ENCODE data around the gene SH3BGRL. TPM values are rescaled to one million over a fixed set of nuclear protein-coding genes. Genes with fewer than 3 reads are reported as not detected.
"Not testable (repeated sequence)": the region's sequence is repeated elsewhere in the genome, so short reads cannot be mapped to it uniquely, and the experiment has no call there.

The SH3BGRL gene
- total RNA-seq, 1 donor from 2014 or later = 35.7 TPM

DNA sequence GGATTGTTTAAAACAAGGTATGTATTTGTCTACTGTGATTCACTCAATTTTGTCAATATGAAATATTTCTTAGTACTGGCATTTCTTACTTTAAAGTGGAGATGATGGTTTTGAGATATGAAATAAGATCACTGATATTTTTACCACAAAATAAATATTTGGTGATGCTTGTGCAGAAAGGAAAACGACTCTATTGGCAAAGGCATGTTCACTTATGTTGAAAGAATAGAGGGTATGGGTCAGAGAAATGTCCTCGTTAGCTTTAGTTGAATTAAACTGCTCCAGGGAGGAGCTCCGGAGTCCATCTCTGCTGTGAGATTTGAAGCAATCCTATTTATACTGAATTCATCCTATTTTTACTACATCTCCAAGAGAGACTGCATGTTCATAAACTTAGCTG lies 84.2 kb downstream of the SH3BGRL start:
- Mint-ChIP-seq H3K36me3 (ENCODE audit: low read depth) (peaks cover 30% of the 10 kb centered on the region), H3K4me3 (no peak overlapping the region), H3K4me1 (no peaks in the 10 kb centered on the region), H3K27ac (no peak overlapping the region), H3K27me3 (no peaks in the 10 kb centered on the region), H3K9me3 (peaks cover 4% of the 10 kb centered on the region)
- DNase-seq = no peak
- intact Hi-C loops (cut with micrococcal nuclease) = no loop called here

DNA sequence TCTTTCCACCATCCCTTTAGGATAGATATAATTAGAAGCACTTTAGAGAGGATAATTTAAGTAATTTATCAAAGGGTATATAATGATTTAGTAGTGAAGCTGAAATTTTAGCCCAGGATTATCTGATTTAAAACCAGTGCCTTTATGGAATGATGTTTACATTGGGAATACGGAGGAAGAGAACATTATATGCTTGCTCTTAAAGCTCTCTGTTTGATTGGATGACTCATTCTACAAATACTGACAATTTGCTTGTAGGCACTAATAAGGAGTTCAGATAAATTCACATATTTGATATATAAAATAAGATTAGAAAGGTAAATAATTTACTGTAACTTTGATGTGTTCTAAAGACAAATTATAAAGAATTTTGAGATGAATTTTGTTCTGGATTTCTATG lies 84.7 kb downstream of the SH3BGRL start:
- Mint-ChIP-seq H3K27ac (no peak overlapping the region), H3K4me1 (no peaks in the 10 kb centered on the region), H3K9me3 (peaks cover 4% of the 10 kb centered on the region), H3K4me3 (no peak overlapping the region), H3K36me3 (ENCODE audit: low read depth) (peaks cover 29% of the 10 kb centered on the region), H3K27me3 (no peaks in the 10 kb centered on the region)
- DNase-seq = no peak
- intact Hi-C loops (cut with micrococcal nuclease) = no loop called here

DNA sequence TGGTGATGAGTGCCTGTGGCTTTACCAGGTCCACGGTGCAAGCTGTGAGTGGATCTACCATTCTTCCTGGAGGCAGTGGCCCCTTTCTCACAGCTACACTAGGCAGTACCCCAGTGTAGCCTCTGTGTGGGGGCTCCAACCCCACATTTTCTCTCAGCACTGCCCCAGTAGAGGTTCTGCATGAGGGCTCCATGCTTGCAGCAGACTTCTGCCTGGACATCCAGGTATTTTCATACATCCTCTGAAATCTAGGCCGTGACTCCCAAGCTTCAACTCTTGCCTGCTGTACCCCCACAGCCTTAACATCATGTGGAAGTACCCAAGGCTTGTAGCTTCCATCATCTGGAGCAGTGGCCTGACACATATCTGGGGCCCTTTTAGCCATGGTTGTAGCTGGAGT lies 90.1 kb downstream of the SH3BGRL start:
- Mint-ChIP-seq H3K27me3 (no peaks in the 10 kb centered on the region), H3K4me1 (no peaks in the 10 kb centered on the region), H3K27ac (no peak overlapping the region), H3K9me3 (peaks cover 12% of the 10 kb centered on the region), H3K36me3 (ENCODE audit: low read depth) (peaks cover 50% of the 10 kb centered on the region), H3K4me3 (no peak overlapping the region)
- no peak for DNase-seq
- intact Hi-C loops (cut with micrococcal nuclease) = no loop called here

DNA sequence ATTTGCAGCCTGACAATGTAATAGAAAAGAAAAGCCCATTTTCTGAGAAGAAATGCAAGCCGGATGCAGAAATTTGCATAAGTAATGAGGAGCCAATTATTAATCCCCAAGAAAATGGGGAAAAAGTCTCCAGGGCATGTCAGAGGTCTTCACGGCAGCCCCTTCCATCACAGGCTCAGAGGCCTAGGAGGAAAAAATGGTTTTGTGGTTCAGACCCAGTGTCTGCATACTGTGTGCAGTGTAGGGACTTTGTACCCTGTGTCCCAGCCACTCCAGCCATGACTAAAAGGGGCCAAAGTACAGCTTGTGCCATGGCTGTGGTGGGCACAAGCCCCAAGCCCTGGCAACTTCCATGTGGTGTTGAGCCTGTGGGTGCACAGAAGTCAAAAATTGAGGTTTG lies 92.2 kb downstream of the SH3BGRL start:
- DNase-seq = no peak
- H3K4me1 Mint-ChIP-seq = no peaks in the 10 kb centered on the region
- no peak overlapping the region for H3K4me3 Mint-ChIP-seq
- no peak overlapping the region for H3K27ac Mint-ChIP-seq
- intact Hi-C loops (cut with micrococcal nuclease) = no loop called here
- H3K27me3 Mint-ChIP-seq = no peaks in the 10 kb centered on the region
- peaks cover 12% of the 10 kb centered on the region for H3K9me3 Mint-ChIP-seq
- peaks cover 45% of the 10 kb centered on the region for H3K36me3 Mint-ChIP-seq (ENCODE audit: low read depth)

DNA sequence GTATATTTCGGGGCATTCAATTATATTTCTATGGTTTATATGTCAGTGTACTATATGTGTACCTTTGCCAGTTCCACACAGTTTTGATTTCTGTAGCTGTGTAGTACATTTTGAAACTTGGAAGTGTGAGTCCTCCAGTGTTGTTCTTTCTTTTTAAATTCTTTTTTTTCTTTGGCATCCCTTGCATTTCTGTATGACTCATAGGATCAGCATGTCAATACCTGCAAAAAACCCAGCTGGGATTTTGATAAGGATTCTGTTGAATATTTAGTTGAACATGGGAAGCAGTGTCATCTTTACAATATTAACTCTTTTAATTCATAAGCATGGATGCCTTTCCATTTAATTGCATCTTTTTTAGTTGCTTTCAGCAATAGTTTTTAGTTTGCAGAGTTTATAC lies 100.0 kb downstream of the SH3BGRL start:
- Mint-ChIP-seq H3K4me3 (no peak overlapping the region), H3K9me3 (no peaks in the 10 kb centered on the region), H3K27me3 (no peaks in the 10 kb centered on the region), H3K4me1 (no peaks in the 10 kb centered on the region), H3K27ac (no peak overlapping the region), H3K36me3 (ENCODE audit: low read depth) (peaks cover 3% of the 10 kb centered on the region)
- no peak for DNase-seq
- intact Hi-C loops (cut with micrococcal nuclease) = no loop called here

DNA sequence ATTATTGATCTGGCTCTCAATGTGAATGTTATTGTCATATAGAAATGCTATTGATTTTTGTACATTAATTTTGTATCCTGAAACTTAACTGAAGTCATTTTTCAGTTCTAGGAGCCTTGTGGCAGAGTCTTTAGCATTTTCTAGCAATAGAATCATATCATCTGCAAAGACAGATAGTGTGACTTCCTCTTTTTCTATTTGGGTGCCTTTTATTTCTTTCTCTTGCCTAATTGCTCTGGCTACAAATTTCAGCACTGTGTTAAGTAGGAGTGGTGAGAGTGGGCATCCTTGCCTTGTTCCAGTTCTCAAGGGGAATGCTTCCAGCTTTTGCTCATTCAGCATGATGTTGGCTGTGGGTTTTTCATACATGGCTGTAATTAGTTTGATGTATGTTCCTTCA lies 102.7 kb downstream of the SH3BGRL start:
- Mint-ChIP-seq H3K9me3 (no peaks in the 10 kb centered on the region), H3K4me1 (no peaks in the 10 kb centered on the region), H3K27ac (no peak overlapping the region), H3K36me3 (ENCODE audit: low read depth) (peaks cover under 1% of the 10 kb centered on the region), H3K4me3 (no peak overlapping the region), H3K27me3 (no peaks in the 10 kb centered on the region)
- DNase-seq = no peak
- intact Hi-C loops (cut with micrococcal nuclease) = no loop called here

DNA sequence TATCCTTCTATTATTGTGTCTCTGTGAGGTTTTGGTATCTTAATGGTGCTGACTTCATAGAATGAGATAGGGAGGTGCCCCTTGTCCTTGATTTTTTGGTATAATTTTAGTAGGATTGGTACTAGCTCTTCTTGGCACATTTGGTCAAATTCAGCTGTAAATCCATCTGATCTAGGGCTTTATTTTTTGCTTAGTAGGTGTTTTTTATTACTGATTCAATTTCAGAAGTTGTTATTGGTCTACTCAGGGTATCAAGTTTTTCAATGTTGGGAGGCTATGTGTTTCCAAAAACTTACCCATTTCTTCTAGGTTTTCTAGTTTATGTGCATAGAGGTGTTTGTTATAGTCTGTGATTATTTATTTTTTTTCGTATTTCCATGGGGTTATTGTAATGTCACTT lies 103.3 kb downstream of the SH3BGRL start:
- H3K27ac Mint-ChIP-seq = no peak overlapping the region
- no peak for DNase-seq
- H3K36me3 Mint-ChIP-seq (ENCODE audit: low read depth) = no peaks in the 10 kb centered on the region
- intact Hi-C loops (cut with micrococcal nuclease) = no loop called here
- H3K4me1 Mint-ChIP-seq = no peaks in the 10 kb centered on the region
- no peak overlapping the region for H3K4me3 Mint-ChIP-seq
- no peaks in the 10 kb centered on the region for H3K9me3 Mint-ChIP-seq
- no peaks in the 10 kb centered on the region for H3K27me3 Mint-ChIP-seq

DNA sequence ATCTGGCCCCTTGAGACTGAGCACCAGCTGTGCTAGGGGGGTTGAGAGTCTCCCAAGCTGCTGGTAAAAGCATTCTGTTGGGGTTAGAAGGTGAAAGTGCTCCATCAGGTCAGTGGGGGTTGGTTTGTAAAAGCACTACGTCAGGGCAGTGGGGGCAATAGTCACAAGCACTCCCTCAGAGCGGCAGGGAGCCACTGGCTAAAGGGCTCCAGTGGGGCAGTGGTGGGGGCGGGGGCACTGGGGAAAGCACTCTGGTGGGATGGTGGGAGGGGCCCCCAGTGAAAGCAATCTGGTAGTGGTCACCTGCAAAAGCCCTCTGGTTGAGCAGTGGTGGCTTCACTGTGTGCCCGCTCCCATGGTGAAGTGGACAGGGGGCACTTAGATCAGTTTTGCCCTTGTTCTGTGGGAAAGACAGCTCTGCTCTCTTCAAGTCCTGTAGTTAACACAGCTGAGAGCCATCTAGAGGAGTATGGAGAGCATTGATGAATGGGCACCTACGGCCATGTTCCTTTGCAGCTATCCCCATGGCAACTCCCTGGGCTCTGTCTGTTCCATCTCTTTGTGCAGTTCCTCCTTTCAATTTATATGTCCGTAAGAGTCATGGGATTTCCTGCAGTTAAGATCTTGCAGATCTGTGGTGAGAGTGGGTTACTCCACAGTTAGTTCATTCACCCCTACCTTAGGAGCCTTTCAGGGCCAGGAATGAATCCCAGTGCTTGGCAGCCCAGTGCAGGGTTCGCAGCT lies 106.4 kb downstream of the SH3BGRL start:
- Mint-ChIP-seq H3K36me3 (ENCODE audit: low read depth) (peaks cover 2% of the 10 kb centered on the region), H3K9me3 (peaks cover 3% of the 10 kb centered on the region), H3K4me3 (no peak overlapping the region), H3K27ac (no peak overlapping the region), H3K4me1 (peaks cover 2% of the 10 kb centered on the region), H3K27me3 (no peaks in the 10 kb centered on the region)
- intact Hi-C loops (cut with micrococcal nuclease) = no loop called here
- no peak for DNase-seq

DNA sequence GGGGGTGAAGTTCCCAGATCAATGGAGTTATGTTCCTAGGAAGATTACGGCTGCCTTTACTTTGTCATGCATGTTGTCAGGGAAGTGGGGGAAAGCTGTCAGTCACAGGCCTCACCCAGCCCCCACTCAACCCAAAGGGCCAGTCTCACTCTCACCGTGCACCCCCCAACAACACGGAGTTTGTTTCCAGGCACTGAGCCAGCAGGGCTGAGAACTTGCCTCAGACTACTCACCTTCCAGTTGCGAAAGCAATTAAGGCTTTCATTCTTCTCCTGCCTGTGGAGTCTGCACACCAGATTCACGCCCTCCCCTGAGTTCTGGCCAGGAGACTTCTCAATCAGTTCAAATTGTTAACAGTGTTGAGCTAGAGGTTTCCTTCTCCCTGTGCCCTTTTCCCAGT lies 114.3 kb downstream of the SH3BGRL start:
- H3K4me1 Mint-ChIP-seq = peaks cover 2% of the 10 kb centered on the region
- intact Hi-C loops (cut with micrococcal nuclease) = no loop called here
- peaks cover 5% of the 10 kb centered on the region for H3K9me3 Mint-ChIP-seq
- no peak overlapping the region for H3K4me3 Mint-ChIP-seq
- DNase-seq = no peak
- peaks cover 14% of the 10 kb centered on the region for H3K36me3 Mint-ChIP-seq (ENCODE audit: low read depth)
- H3K27me3 Mint-ChIP-seq = no peaks in the 10 kb centered on the region
- no peak overlapping the region for H3K27ac Mint-ChIP-seq

DNA sequence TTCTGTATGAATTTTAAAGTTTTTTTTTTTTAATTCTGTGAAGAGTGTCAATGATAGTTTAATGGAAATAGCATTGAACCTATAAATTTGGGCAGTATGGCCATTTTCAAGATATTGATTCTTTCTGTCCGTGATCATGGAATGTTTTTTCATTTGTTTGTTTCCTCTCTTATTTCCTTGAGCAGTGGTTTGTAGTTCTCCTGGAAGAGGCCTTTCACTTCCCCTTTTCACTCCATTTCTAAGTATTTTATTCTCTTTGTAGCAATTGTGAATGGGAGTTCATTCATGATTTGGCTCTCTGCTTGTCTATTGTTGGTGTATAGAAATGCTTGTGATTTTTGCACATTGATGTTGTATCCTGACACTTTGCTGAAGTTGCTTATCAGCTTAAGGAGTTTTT lies 129.8 kb downstream of the SH3BGRL start:
- H3K4me3 Mint-ChIP-seq, H3K9me3 Mint-ChIP-seq: not testable (repeated sequence)

DNA sequence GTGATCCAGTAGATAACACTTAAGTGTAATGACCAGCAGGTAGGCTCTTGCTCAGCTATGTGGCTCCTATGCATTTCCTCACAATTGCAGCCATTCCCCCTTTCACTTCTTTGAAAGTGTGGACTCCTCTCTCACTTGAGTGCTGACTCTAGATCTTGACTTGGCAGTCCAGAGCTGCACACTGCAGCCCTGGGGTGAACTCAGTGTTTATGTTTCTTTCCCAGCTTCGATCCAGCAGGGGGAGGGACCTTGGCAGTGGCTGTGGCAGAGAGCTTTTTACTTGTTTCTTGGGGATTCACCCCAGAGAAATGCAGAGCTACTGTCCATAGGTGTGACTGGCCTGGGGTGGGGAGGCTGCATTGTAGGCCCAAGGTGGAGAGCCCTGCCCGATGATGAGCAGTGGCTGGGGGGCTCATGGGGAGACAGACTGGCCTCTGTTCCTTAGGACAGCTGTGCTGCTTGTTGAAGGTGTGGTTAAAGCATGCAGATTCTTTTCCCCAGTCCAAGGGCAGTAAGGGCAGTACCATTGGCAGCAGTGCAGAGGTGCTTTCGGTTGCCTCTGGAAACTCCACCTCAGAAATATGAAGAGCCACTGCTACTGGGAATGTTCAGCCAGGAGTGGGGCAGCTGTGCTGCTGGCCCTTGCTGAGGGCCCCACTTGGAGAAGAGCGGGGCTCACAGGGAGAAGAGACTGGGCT lies 134.7 kb downstream of the SH3BGRL start:
- intact Hi-C loops (cut with micrococcal nuclease) = no loop called here
- Mint-ChIP-seq H3K4me3 (no peak overlapping the region), H3K36me3 (ENCODE audit: low read depth) (peaks cover 4% of the 10 kb centered on the region), H3K4me1 (peaks cover 3% of the 10 kb centered on the region), H3K9me3 (peaks cover 3% of the 10 kb centered on the region), H3K27ac (no peak overlapping the region), H3K27me3 (no peaks in the 10 kb centered on the region)
- no peak for DNase-seq

More for the DNA sequence above, 129.8 kb downstream of the SH3BGRL start:
- H3K27me3 Mint-ChIP-seq; H3K27ac Mint-ChIP-seq; DNase-seq; H3K4me1 Mint-ChIP-seq; H3K36me3 Mint-ChIP-seq (ENCODE audit: low read depth); intact Hi-C loops (cut with micrococcal nuclease): not testable (repeated sequence)

DNA sequence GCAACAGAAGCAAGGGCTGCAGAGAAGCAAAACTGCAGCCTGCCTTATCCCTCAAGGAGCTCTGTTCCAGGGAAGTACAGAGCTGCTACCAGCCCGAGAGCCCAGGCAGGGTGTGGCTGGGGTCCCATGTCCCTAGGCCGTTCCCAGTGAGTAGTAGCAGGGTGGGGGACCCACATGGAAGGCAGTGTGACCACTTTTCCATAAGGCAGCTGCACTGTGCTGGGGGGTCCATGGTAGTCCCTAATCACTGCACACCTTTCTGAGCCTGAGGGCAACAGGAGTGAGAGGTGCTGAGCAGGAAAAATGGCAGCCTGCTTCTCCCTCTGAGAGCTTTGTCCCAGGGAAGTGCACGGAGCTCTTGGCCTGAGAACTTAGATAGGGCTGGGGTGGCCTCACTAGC lies 135.9 kb downstream of the SH3BGRL start:
- Mint-ChIP-seq H3K27ac (no peak overlapping the region), H3K36me3 (ENCODE audit: low read depth) (peaks cover 4% of the 10 kb centered on the region), H3K4me3 (no peak overlapping the region), H3K9me3 (peaks cover 3% of the 10 kb centered on the region), H3K27me3 (no peaks in the 10 kb centered on the region), H3K4me1 (peaks cover 3% of the 10 kb centered on the region)
- no peak for DNase-seq
- intact Hi-C loops (cut with micrococcal nuclease) = no loop called here

DNA sequence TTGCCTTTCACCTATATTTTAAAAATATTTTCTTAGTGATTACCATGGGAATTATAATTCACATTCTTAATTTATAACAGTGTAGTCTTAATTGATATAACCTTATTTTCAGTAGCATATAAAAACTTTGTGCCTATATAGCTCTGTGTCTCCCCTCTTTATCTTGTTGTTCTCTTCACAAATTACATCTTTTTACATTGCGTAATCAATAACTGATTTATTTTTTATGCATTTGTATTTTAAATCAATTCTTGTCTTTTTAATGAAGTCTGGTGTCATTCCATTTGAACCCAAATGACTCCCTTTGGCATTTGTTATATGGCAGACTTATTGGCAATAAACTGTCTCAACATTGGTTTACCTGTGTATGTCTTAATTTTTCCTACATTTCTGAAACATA lies 137.0 kb downstream of the SH3BGRL start:
- no peaks in the 10 kb centered on the region for H3K27me3 Mint-ChIP-seq

DNA sequence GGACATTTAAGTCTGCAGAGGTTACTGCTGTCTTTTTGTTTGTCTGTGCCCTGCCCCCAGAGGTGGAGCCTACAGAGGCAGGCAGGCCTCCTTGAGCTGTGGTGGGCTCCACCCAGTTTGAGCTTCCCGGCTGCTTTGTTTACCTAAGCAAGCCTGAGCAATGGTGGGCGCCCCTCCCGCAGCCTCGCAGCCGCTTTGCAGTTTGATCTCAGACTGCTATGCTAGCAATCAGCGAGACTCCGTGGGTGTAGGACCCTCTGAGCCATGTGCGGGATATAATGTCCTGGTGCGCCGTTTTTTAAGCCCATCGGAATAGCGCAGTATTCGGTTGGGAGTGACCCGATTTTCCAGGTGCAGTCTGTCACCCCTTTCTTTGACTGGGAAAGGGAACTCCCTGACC lies 143.4 kb downstream of the SH3BGRL start:
- DNase-seq; H3K27me3 Mint-ChIP-seq; H3K9me3 Mint-ChIP-seq; H3K4me1 Mint-ChIP-seq; H3K27ac Mint-ChIP-seq; H3K4me3 Mint-ChIP-seq; H3K36me3 Mint-ChIP-seq (ENCODE audit: low read depth); intact Hi-C loops (cut with micrococcal nuclease): not testable (repeated sequence)

More for the DNA sequence above, 137.0 kb downstream of the SH3BGRL start:
- no peak overlapping the region for H3K4me3 Mint-ChIP-seq
- H3K9me3 Mint-ChIP-seq = peaks cover 3% of the 10 kb centered on the region
- H3K4me1 Mint-ChIP-seq = peaks cover 3% of the 10 kb centered on the region
- no peak overlapping the region for H3K27ac Mint-ChIP-seq
- H3K36me3 Mint-ChIP-seq (ENCODE audit: low read depth) = peaks cover 4% of the 10 kb centered on the region
- DNase-seq = no peak
- intact Hi-C loops (cut with micrococcal nuclease) = no loop called here

Data from activated CD4-positive, alpha-beta T cell treated with anti-CD3 and anti-CD28 coated beads, Interleukin-2, amount 10 ng/mL, durations not matched to agents 24 days and 14 days (primary cell).